ENCODE measurements around the gene GCLC. TPM values are rescaled to one million over a fixed set of nuclear protein-coding genes. Genes with fewer than 3 reads are reported as not detected.

GCLC gene
- total RNA-seq, 1 experiment from 2014 or later = 37.2 TPM

DNA sequence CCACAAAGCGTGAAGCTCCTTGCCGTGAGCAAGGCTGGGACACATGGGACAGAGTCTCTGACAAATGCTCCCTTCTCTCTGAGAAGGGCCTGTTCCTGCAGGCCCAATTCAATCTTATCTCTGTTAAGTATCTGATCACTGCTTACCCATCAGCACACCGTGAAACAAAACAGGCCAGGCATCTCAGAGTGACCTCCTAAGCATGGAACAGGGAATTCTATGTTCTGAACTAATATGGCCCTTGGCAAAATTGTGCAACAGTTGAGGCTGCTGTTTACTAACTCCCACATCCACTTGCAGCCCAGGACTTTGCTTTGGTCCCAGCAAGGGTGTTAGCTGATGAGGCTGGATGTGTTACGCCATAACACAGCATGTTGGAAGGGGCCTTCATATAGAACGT is 79.2 kb downstream of the GCLC start:
- no peaks in the 10 kb centered on the region for H3K9me3 ChIP-seq (ENCODE audit: control insufficient read depth, insufficient read depth, low read depth, low read length)
- no peaks in the 10 kb centered on the region for H3K4me1 ChIP-seq (ENCODE audit: control insufficient read depth, insufficient read depth, low read length)
- no peak for DNase-seq (ENCODE audit: low read depth, low spot score)
- no peak overlapping the region for H3K27ac ChIP-seq (ENCODE audit: low read length)
- H3K4me3 ChIP-seq (ENCODE audit: low read depth in 2 of 2, low read length in 2 of 2) = no peak overlapping the region
- no peaks in the 10 kb centered on the region for H3K36me3 ChIP-seq (ENCODE audit: control insufficient read depth, insufficient read depth, low read length)
- ChIA-PET POLR2A (no interaction called here), CTCF (no interaction called here)
- intact Hi-C loops (cut with micrococcal nuclease; ENCODE audit: unreplicated experiment) = no loop called here
- no TSS peak for BruUV-seq (replicated peaks)
- no peak for ATAC-seq
- in situ Hi-C loops (cut with HindIII; ENCODE audit: low pct_unique_long_range_greater_than_20kb, low sequenced_read_pairs) = no loop called here
- H3K27me3 ChIP-seq (ENCODE audit: control insufficient read depth, insufficient read depth, low read length) = no peaks in the 10 kb centered on the region
- TF ChIP-seq TCF7L2 (IDR thresholded peaks at IDR 0.05; ENCODE audit: low read depth, low read length) (no peak), POLR2AphosphoS5 (IDR thresholded peaks at IDR 0.05; ENCODE audit: low read depth, low read length) (no peak), CTCF (IDR thresholded peaks at IDR 0.05) (no peak), SIN3A (IDR thresholded peaks at IDR 0.05; ENCODE audit: borderline replicate concordance, insufficient read depth, low read depth, low read length) (no peak)
- TF ChIP-seq, protein P1, sequence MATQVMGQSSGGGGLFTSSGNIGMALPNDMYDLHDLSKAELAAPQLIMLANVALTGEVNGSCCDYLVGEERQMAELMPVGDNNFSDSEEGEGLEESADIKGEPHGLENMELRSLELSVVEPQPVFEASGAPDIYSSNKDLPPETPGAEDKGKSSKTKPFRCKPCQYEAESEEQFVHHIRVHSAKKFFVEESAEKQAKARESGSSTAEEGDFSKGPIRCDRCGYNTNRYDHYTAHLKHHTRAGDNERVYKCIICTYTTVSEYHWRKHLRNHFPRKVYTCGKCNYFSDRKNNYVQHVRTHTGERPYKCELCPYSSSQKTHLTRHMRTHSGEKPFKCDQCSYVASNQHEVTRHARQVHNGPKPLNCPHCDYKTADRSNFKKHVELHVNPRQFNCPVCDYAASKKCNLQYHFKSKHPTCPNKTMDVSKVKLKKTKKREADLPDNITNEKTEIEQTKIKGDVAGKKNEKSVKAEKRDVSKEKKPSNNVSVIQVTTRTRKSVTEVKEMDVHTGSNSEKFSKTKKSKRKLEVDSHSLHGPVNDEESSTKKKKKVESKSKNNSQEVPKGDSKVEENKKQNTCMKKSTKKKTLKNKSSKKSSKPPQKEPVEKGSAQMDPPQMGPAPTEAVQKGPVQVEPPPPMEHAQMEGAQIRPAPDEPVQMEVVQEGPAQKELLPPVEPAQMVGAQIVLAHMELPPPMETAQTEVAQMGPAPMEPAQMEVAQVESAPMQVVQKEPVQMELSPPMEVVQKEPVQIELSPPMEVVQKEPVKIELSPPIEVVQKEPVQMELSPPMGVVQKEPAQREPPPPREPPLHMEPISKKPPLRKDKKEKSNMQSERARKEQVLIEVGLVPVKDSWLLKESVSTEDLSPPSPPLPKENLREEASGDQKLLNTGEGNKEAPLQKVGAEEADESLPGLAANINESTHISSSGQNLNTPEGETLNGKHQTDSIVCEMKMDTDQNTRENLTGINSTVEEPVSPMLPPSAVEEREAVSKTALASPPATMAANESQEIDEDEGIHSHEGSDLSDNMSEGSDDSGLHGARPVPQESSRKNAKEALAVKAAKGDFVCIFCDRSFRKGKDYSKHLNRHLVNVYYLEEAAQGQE (IDR thresholded peaks at IDR 0.05; ENCODE audit: insufficient read depth in 1 of 2, low read depth in 2 of 2, low read length in 1 of 2) = no peak

DNA sequence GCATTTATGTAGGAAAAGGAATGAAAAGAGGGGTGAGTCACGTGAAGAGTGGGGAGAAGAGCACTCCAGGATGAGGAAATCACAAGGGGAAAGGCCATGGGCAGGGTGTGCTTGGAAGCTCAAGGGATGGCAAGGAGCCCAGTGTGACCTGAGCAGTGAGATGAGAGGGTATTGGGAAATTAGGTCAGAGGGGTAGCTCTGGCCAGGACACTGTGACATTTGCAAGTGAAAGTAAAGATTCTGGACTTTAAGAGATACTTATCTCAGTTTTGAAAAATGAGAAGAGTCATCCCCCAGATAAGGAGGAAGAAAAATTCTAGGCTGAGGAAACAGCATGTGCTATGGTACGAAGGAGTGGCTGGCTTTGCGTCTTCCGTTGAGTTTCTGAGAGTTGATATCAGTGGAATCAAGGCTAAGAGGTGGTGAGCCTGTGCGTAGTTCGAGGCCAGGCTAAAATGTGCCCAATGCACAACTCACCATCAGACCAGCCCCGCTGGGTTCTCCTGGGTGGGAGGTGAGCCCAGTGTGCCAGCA is 79.9 kb downstream of the GCLC start:
- H3K27me3 ChIP-seq (ENCODE audit: control insufficient read depth, insufficient read depth, low read length) = no peaks in the 10 kb centered on the region
- no peak overlapping the region for H3K27ac ChIP-seq (ENCODE audit: low read length)
- no peaks in the 10 kb centered on the region for H3K36me3 ChIP-seq (ENCODE audit: control insufficient read depth, insufficient read depth, low read length)
- no peak overlapping the region for H3K4me3 ChIP-seq (ENCODE audit: low read depth in 2 of 2, low read length in 2 of 2)
- CTCF ChIA-PET = no interaction called here
- TF ChIP-seq POLR2AphosphoS5 (IDR thresholded peaks at IDR 0.05; ENCODE audit: low read depth, low read length) (no peak), CTCF (IDR thresholded peaks at IDR 0.05) (no peak), SIN3A (IDR thresholded peaks at IDR 0.05; ENCODE audit: borderline replicate concordance, insufficient read depth, low read depth, low read length) (no peak), TCF7L2 (IDR thresholded peaks at IDR 0.05; ENCODE audit: low read depth, low read length) (no peak)
- TF ChIP-seq, protein P1 (IDR thresholded peaks at IDR 0.05; ENCODE audit: insufficient read depth in 1 of 2, low read depth in 2 of 2, low read length in 1 of 2) = no peak
- POLR2A ChIA-PET = no interaction called here
- no TSS peak for BruUV-seq (replicated peaks)
- ATAC-seq (no peak), DNase-seq (ENCODE audit: low read depth, low spot score) (no peak)
- intact Hi-C loops (cut with micrococcal nuclease; ENCODE audit: unreplicated experiment) (no loop called here), in situ Hi-C loops (cut with HindIII; ENCODE audit: low pct_unique_long_range_greater_than_20kb, low sequenced_read_pairs) (no loop called here)
- H3K4me1 ChIP-seq (ENCODE audit: control insufficient read depth, insufficient read depth, low read length) = no peaks in the 10 kb centered on the region
- H3K9me3 ChIP-seq (ENCODE audit: control insufficient read depth, insufficient read depth, low read depth, low read length) = no peaks in the 10 kb centered on the region

All from Panc1 (cell line).